B cell (primary cell): ENCODE results near the gene CORO1C. TPM values are rescaled to one million over a fixed set of nuclear protein-coding genes. Genes with fewer than 3 reads are reported as not detected.

Experiments used
- ATAC-seq: fragments of 200-7000 bp; cut with Tn5 transposase; one replicate; pipeline ENCODE4 v1.10.0; 2021; ENCODE audit warnings: low read depth, mild to moderate bottlenecking, moderate number of reproducible peaks, moderate library complexity
- CTCF ChIA-PET: fragments of 350-600 bp; sonication (Branson Sonifier 250); formaldehyde crosslinking; loops from one replicate; lab custom pipeline; 2021; ENCODE audit warnings: antibody characterized with exemption, inconsistent platforms; lab: Charles Lee
- POLR2A ChIA-PET: fragments of 350-600 bp; sonication (Branson Sonifier 250); formaldehyde crosslinking; loops from one replicate; lab custom pipeline; 2021; ENCODE audit warnings: antibody characterized with exemption; lab: Charles Lee
- DNase-seq: peaks from one replicate; pipeline ENCODE4 v3.0.0; 2013
- H2AFZ ChIP-seq: 2 replicates; pipeline ENCODE4 v1.6.1; 2012; ENCODE audit warnings: mild to moderate bottlenecking, low read depth, low read length; ENCODE audit not compliant: insufficient read depth, poor library complexity, severe bottlenecking
- H3K27ac ChIP-seq, 2 donors: 1 replicate in 1 of 2; 2 replicates in 1 of 2; pipeline ENCODE4 v1.5.1; 2012 to 2013; ENCODE audit warnings: low read length in 2 of 2, mild to moderate bottlenecking in 2 of 2, moderate library complexity in 1 of 2
- H3K27me3 ChIP-seq, 4 experiments: fragments of 200-600 bp in 1 of 4; sonication (generic) in 1 of 4; replicated peaks in 1 of 4; 1 replicate in 2 of 4; 2 replicates in 2 of 4; pipeline versions ENCODE4 v1.6.1 to v1.7.0; 2013 to 2016; ENCODE audit warnings: low read length in 3 of 4, mild to moderate bottlenecking in 2 of 4, mixed read lengths in 1 of 4, moderate library complexity in 1 of 4; ENCODE audit not compliant: insufficient read depth in 4 of 4, control insufficient read depth in 3 of 4; ENCODE audit errors: control extremely low read depth in 1 of 4
- H3K36me3 ChIP-seq, 2 experiments: replicated peaks in 1 of 2; 1 replicate in 1 of 2; 2 replicates in 1 of 2; pipeline versions ENCODE4 v1.6.1 to v1.7.1; 2013; ENCODE audit warnings: low read length in 1 of 2; ENCODE audit not compliant: insufficient read depth in 2 of 2, control insufficient read depth in 1 of 2; ENCODE audit errors: control extremely low read depth in 1 of 2, extremely low read depth in 1 of 2
- H3K4me1 ChIP-seq, 2 donors: fragments of 200-600 bp in 1 of 2; sonication (generic) in 1 of 2; 1 replicate in 1 of 2; 2 replicates in 1 of 2; pipeline versions ENCODE4 v1.5.1 to v1.6.1; 2013 to 2017; ENCODE audit warnings: low read length in 2 of 2; ENCODE audit not compliant: control insufficient read depth in 2 of 2, insufficient read depth in 2 of 2
- H3K4me2 ChIP-seq: replicated peaks from 2 replicates; pipeline ENCODE3; 2012; ENCODE audit warnings: mild to moderate bottlenecking, low read depth, low read length; ENCODE audit not compliant: poor library complexity, severe bottlenecking
- H3K4me3 ChIP-seq, 5 experiments: fragments of 200-600 bp in 1 of 5; sonication (generic) in 1 of 5; 1 replicate in 3 of 5; 2 replicates in 2 of 5; pipeline versions ENCODE4 v1.5.1 to v1.7.0; 2011 to 2016; ENCODE audit warnings: low read length in 4 of 5, mild to moderate bottlenecking in 4 of 5, low read depth in 2 of 5, control low read depth in 1 of 5, moderate library complexity in 1 of 5; ENCODE audit not compliant: insufficient read depth in 1 of 5; ENCODE audit errors: control extremely low read depth in 1 of 5, extremely low read depth in 1 of 5
- H3K79me2 ChIP-seq: fragments of 200-600 bp; sonication (generic); one replicate; pipeline ENCODE4 v1.6.0; 2016; ENCODE audit warnings: low read length; ENCODE audit not compliant: control insufficient read depth, insufficient read depth
- H3K9ac ChIP-seq: fragments of 200-600 bp; sonication (generic); 2 replicates; pipeline ENCODE4 v1.6.1; 2017; ENCODE audit warnings: mild to moderate bottlenecking, low read length, moderate library complexity
- H3K9me3 ChIP-seq, 3 donors: one replicate each; pipeline versions ENCODE4 v1.6.1 to v1.7.1; 2013; ENCODE audit warnings: low read length in 2 of 3; ENCODE audit not compliant: control insufficient read depth in 2 of 3, insufficient read depth in 1 of 3; ENCODE audit errors: control extremely low read depth in 1 of 3
- H4K20me1 ChIP-seq: 2 replicates; pipeline ENCODE4 v1.6.0; 2012; ENCODE audit warnings: mild to moderate bottlenecking, low read length; ENCODE audit not compliant: insufficient read depth, control insufficient read depth, poor library complexity, severe bottlenecking
- H3K27ac Mint-ChIP-seq: one replicate; pipeline ENCODE4 v1.8.0; 2021; ENCODE audit warnings: mixed read lengths
- H3K27me3 Mint-ChIP-seq: one replicate; pipeline ENCODE4 v1.8.0; 2021; ENCODE audit warnings: mixed read lengths
- H3K4me1 Mint-ChIP-seq: one replicate; pipeline ENCODE4 v1.8.0; 2021; ENCODE audit warnings: mixed read lengths
- H3K4me3 Mint-ChIP-seq: one replicate; pipeline ENCODE4 v1.8.0; 2021; ENCODE audit warnings: mixed read lengths
- H3K9me3 Mint-ChIP-seq: one replicate; pipeline ENCODE4 v1.8.0; 2022; ENCODE audit warnings: mixed read lengths; ENCODE audit not compliant: insufficient read depth
- EZH2 ChIP-seq: IDR thresholded peaks from 2 replicates; pipeline ENCODE4 v1.6.1; 2012; ENCODE audit warnings: borderline replicate concordance, low read depth, mild to moderate bottlenecking, moderate library complexity, low read length; ENCODE audit not compliant: insufficient read depth, poor library complexity, severe bottlenecking
- WGBS: methylation state at CpG from one replicate; pipeline ENCODE4 v1.1.5; 2013; ENCODE audit warnings: missing lambda C conversion rate; ENCODE audit not compliant: insufficient coverage; 5-methylcytosine and 5-hydroxymethylcytosine counted together
- intact Hi-C: fragments of 100-400 bp; cut with micrococcal nuclease; formaldehyde crosslinking; loops from one replicate; pipeline ENCODE4 v1.10.0; 2022
- polyA plus RNA-seq: library from polyadenylated mRNA; depleted of rRNA; stranded (reverse); fragments of >200 nt; gene quantifications from 2 replicates; pipeline ENCODE4 v1.2.3, GENCODE V29; 2012
- total RNA-seq, 2 donors: library from RNA; stranded (reverse); fragments of 120-200 nt in 1 of 2; gene quantifications; 1 replicate in 1 of 2; 2 replicates in 1 of 2; pipeline versions ENCODE4 v1.2.3 to v1.2.4, GENCODE V29; 2013 to 2022
- TF ChIP-seq, protein P1 (sequence below): fragments of 200-600 bp; IDR thresholded peaks from one replicate; pipeline ENCODE4 v1.8.0; 2022; ENCODE audit warnings: antibody characterized with exemption, mild to moderate bottlenecking

Gene CORO1C
- total and polyA plus RNA-seq, 2 donors (not counting 1 experiment from before 2014, with no cell fraction given): 19.2 to 68.0 TPM

DNA sequence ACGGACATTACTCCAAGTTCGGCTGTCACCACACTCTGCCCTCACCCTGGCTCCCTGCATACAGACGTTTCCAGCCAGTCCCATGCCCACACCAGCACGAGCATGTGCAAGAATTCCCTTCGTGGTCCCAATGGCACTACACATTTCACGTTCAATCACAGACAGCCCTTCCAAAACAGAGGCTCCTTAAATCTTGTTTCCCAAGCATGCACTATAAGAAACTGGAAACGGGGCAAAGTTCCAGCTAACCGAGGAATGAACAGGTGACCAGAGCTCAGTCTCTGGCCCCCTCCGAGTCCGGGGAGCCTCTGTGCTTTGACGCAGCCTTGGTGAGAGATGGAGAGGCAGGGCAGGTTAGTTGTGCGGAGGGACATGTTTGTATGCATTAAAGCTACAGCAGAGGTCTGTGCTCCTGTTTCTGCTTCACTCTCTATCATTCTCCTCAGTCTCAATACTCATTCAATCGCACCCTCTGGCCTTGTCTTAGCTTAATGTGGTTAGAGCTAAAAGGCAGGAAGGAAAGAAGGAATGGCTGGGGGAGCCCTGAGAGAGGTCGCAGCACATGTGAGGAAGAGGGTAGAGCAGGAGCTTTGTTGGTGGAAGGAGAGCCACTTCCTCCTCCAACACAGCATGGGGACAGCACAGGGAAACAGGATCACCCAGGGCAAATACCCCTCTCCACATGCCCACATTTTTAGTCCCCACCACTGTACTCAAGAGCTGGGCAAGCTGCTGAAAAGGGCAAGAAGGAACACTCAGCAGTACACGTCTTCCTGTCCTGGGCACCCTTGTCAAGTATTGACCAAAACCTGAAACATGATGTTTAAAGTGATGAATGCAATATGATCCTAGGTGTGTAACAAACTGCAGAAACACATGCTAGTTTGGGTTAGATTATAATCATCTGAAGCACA, 85.4 kb downstream of the CORO1C start:
- CTCF ChIA-PET: interaction anchor here (0.7 to 10.3 kb wide), 10 partner anchors 11 to 448 kb away, joined by 4 to 133 read pairs (median 7); partner anchors contain the start of genes ISCU and SELPLG
- H3K4me3 ChIP-seq: no peak overlapping the region
- H3K9ac ChIP-seq: no peak overlapping the region
- intact Hi-C loops: loop anchor here (2.0 kb wide), 1 partner anchor 27 kb away; no protein-coding TSS in a partner anchor
- no peaks in the 10 kb centered on the region for H4K20me1 ChIP-seq
- H3K27ac ChIP-seq: peak overlapping the region in 1 of 2 donors; percentile 44
- H3K9me3 Mint-ChIP-seq: no peaks in the 10 kb centered on the region
- POLR2A ChIA-PET: interaction anchor here (0.6 to 1.9 kb wide), 5 partner anchors 8 to 180 kb away, joined by 3 to 10 read pairs (median 4); no protein-coding TSS in a partner anchor
- TF ChIP-seq EZH2: no peak
- TF ChIP-seq, protein P1, sequence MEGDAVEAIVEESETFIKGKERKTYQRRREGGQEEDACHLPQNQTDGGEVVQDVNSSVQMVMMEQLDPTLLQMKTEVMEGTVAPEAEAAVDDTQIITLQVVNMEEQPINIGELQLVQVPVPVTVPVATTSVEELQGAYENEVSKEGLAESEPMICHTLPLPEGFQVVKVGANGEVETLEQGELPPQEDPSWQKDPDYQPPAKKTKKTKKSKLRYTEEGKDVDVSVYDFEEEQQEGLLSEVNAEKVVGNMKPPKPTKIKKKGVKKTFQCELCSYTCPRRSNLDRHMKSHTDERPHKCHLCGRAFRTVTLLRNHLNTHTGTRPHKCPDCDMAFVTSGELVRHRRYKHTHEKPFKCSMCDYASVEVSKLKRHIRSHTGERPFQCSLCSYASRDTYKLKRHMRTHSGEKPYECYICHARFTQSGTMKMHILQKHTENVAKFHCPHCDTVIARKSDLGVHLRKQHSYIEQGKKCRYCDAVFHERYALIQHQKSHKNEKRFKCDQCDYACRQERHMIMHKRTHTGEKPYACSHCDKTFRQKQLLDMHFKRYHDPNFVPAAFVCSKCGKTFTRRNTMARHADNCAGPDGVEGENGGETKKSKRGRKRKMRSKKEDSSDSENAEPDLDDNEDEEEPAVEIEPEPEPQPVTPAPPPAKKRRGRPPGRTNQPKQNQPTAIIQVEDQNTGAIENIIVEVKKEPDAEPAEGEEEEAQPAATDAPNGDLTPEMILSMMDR: no peak
- peaks cover 32 to 35% of the 10 kb centered on the region in 2 donors for H3K4me1 ChIP-seq
- peak overlapping the region; percentile 26 for H3K4me2 ChIP-seq
- H3K4me3 Mint-ChIP-seq: peak overlapping the region; percentile 27
- H3K27ac Mint-ChIP-seq: peak overlapping the region; percentile 80
- DNase-seq (no peak), ATAC-seq (no peak)
- H3K27me3 ChIP-seq: no peaks in the 10 kb centered on the region
- peaks cover 12 to 59% of the 10 kb centered on the region in 2 experiments for H3K36me3 ChIP-seq
- peaks cover 66% of the 10 kb centered on the region for H3K4me1 Mint-ChIP-seq
- H3K79me2 ChIP-seq: no peaks in the 10 kb centered on the region
- no peaks in the 10 kb centered on the region for H3K9me3 ChIP-seq
- 94% methylated on average over 8 of the region's 15 CpGs for WGBS
- H2AFZ ChIP-seq: no peak overlapping the region
- H3K27me3 Mint-ChIP-seq: no peaks in the 10 kb centered on the region

DNA sequence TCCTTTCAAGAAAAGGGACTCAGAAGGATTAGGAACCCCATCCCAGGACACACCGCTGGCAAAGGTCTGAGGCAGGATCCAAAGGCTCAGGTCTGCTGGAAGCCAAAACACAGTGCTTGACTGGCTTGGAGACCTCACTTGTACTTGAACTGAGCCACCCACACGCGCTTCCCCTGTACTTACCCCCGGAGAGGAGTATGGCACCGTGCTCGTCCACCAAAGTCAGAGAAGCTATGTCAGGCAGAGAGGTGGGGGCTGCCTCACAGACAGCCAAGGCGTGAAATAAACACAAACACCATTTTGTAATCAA, 86.6 kb downstream of the CORO1C start:
- Histone ChIP-seq H3K4me2 (no peak overlapping the region), H3K9me3 (no peaks in the 10 kb centered on the region), H3K4me3 (no peak overlapping the region), H4K20me1 (no peaks in the 10 kb centered on the region), H3K9ac (no peak overlapping the region), H3K27ac (no peak overlapping the region), H3K4me1 (peaks cover 42 to 47% of the 10 kb centered on the region in 2 donors), H3K79me2 (peaks cover 4% of the 10 kb centered on the region), H3K27me3 (no peaks in the 10 kb centered on the region), H3K36me3 (peaks cover 12 to 51% of the 10 kb centered on the region in 2 experiments), H2AFZ (no peak overlapping the region)
- ChIA-PET CTCF (interaction anchor here (0.6 to 10.3 kb wide), 5 partner anchors 9 to 75 kb away, joined by 3 to 133 read pairs (median 18); partner anchors contain the start of gene SELPLG), POLR2A (interaction anchor here (1.5 kb wide), 1 partner anchor 12 kb away, joined by 3 read pairs; no protein-coding TSS in a partner anchor)
- Mint-ChIP-seq H3K9me3 (no peaks in the 10 kb centered on the region), H3K27ac (peak overlapping the region; percentile 80), H3K27me3 (no peaks in the 10 kb centered on the region), H3K4me3 (no peak overlapping the region), H3K4me1 (peaks cover 76% of the 10 kb centered on the region)
- DNase-seq (no peak), ATAC-seq (no peak)
- no peak for TF ChIP-seq EZH2
- TF ChIP-seq, protein P1: no peak
- 100% methylated on average over 3 of the region's 7 CpGs for WGBS
- intact Hi-C loops: no loop called here
